Heart right ventricle (tissue), 16 donors: ENCODE data around the gene PDE3A. TPM values are rescaled to one million over a fixed set of nuclear protein-coding genes. Genes with fewer than 3 reads are reported as not detected.

Experiments used
- ATAC-seq, 8 donors: fragments of 200-7000 bp; cut with Tn5 transposase; one replicate each; pipeline ENCODE4 v1.9.1; 2020; ENCODE audit warnings: mild to moderate bottlenecking in 8 of 8, moderate library complexity in 8 of 8, moderate number of reproducible peaks in 1 of 8
- DNase-seq, 2 donors: peaks; one replicate each; pipeline ENCODE4 v3.0.0-alpha.2; 2020
- H3K27ac ChIP-seq, 10 donors: fragments of 200-600 bp; sonication (generic) in 2 of 10; one replicate each; pipeline versions ENCODE4 v1.5.0 to v1.8.0; 2020 to 2022; ENCODE audit warnings: mild to moderate bottlenecking in 3 of 10
- H3K27me3 ChIP-seq, 7 donors: fragments of 200-600 bp; one replicate each; pipeline ENCODE4 v1.8.0; 2021 to 2022; ENCODE audit warnings: mild to moderate bottlenecking in 2 of 7
- H3K36me3 ChIP-seq, 9 donors: fragments of 200-600 bp; sonication (generic) in 1 of 9; one replicate each; pipeline versions ENCODE4 v1.5.0 to v1.8.0; 2020 to 2022; ENCODE audit warnings: mild to moderate bottlenecking in 2 of 9
- H3K4me1 ChIP-seq, 9 donors: fragments of 200-600 bp; sonication (generic) in 1 of 9; one replicate each; pipeline versions ENCODE4 v1.5.0 to v1.8.0; 2020 to 2022; ENCODE audit warnings: mild to moderate bottlenecking in 4 of 9
- H3K4me3 ChIP-seq, 10 donors: fragments of 200-600 bp; sonication (generic) in 2 of 10; one replicate each; pipeline versions ENCODE4 v1.5.0 to v1.8.0; 2020 to 2022; ENCODE audit warnings: mild to moderate bottlenecking in 7 of 10, moderate library complexity in 2 of 10
- H3K9me3 ChIP-seq, 11 donors: fragments of 200-600 bp in 10 of 11; sonication (generic) in 2 of 11; one replicate each; pipeline versions ENCODE4 v1.5.0 to v1.8.0; 2013 to 2022; ENCODE audit warnings: mild to moderate bottlenecking in 2 of 11, control low read depth in 1 of 11, moderate library complexity in 1 of 11
- CTCF ChIP-seq, 9 donors: fragments of 200-600 bp; sonication (generic) in 2 of 9; IDR thresholded peaks; one replicate each; pipeline versions ENCODE4 v1.5.0 to v1.8.0; 2021 to 2022; ENCODE audit warnings: antibody characterized with exemption in 9 of 9, mild to moderate bottlenecking in 5 of 9, moderate library complexity in 1 of 9
- WGBS, 2 donors: extraction: QIAGEN DNeasy Blood & Tissue Kit; methylation state at CpG; one replicate each; pipeline ENCODE4 v1.1.7; 2013; ENCODE audit warnings: inconsistent platforms in 1 of 2; 5-methylcytosine and 5-hydroxymethylcytosine counted together
- intact Hi-C, 10 donors: fragments of 100-400 bp; cut with DNase I; formaldehyde crosslinking; loops; one replicate each; pipeline versions ENCODE4 v1.11.1 to v1.14.2; 2022
- polyA plus RNA-seq, 2 donors: library from polyadenylated mRNA; stranded (reverse); fragments of 200-250 nt; gene quantifications; one replicate each; pipeline ENCODE4 v1.2.3, GENCODE V29; 2013
- total RNA-seq, 10 donors: library from RNA; stranded (reverse); fragmentation: NEBNext Ultra II Directional in 3 of 10; extraction: Animal tissue kit (Norgen Biotek cat#: 25700) in 3 of 10; gene quantifications; one replicate each; pipeline versions ENCODE4 v1.2.1 to v1.2.4, GENCODE V29; 2021 to 2023
- donor health status: Arrhythmogenic right ventricular cardiomyopathy.
- donor health status: ischemic (EF 13 %, LVEDD 7.1; RV severe dilation, severe dysfunction).
- donor health status: healthy with polysubstance abuse.
- donor health status: DM: no; HTN: yes; CAD: no.
- donor health status: DM: no; HTN: no; CAD: no.
- donor health status: ischemic (EF 25% LVEDD 6.9; RV normal size, moderate dysfunction).
- donor health status: ischemic (EF 25% LVEDD 5.7; RV mildly dilated, moderate dysfunction).
- donor health status: healthy.
- donor health status: DM: yes; HTN: yes; CAD: no.
- donor health status: Ischemic cardiomyopathy.
- donor health status: ischemic (EF 35%, LVEDD 5.7; RV mildly dilated, moderate dysfunction).
- donor health status: nonischemic (EF 11% LVEDD 7.7; RV severe dilation, severe dysfunction).
- donor health status: DM: yes; HTN: yes; CAD: no.
- donor health status: PGD.
- donor health status: ischemic (EF 29% LVEDD 5.4; RV normal size, mild dysfunction).
- donor health status: nonischemic (EF 23%, LVEDD 6.1; RV moderate dilation, normal function).

The PDE3A gene
- total and polyA plus RNA-seq, 12 donors = 18.8 to 362 (median 209) TPM

GRCh38 chr12:20489645-20490044, 121.3 kb downstream of the PDE3A start:
- H3K36me3 ChIP-seq = no peaks in the 10 kb centered on the region
- DNase-seq (no peak), ATAC-seq (no peak)
- WGBS, 2 donors = 11 to 30% methylated on average over 1 of the region's 1 CpG
- H3K27me3 ChIP-seq = no peaks in the 10 kb centered on the region
- no peaks in the 10 kb centered on the region for H3K9me3 ChIP-seq
- no peak overlapping the region for H3K27ac ChIP-seq
- no peak for TF ChIP-seq CTCF (IDR thresholded peaks at IDR 0.05)
- no peak overlapping the region for H3K4me3 ChIP-seq
- intact Hi-C loops = no loop called here
- H3K4me1 ChIP-seq = peaks cover 0 to 72% (median 25%) of the 10 kb centered on the region in 9 donors

- no peaks in the 10 kb centered on the region for H3K27me3 ChIP-seq
- no peak overlapping the region for H3K27ac ChIP-seq
- intact Hi-C loops = no loop called here
- H3K4me1 ChIP-seq = peaks cover 0 to 72% (median 29%) of the 10 kb centered on the region in 9 donors
- no peak overlapping the region for H3K4me3 ChIP-seq
- DNase-seq (no peak), ATAC-seq (no peak)
- H3K36me3 ChIP-seq = no peaks in the 10 kb centered on the region
- TF ChIP-seq CTCF (IDR thresholded peaks at IDR 0.05) = no peak
- H3K9me3 ChIP-seq = no peaks in the 10 kb centered on the region
Measured at GRCh38 chr12:20490213-20490612, 121.9 kb downstream of the PDE3A start.

GRCh38 chr12:20491290-20491689, 123.0 kb downstream of the PDE3A start:
- intact Hi-C loops = no loop called here
- Histone ChIP-seq H3K9me3 (no peaks in the 10 kb centered on the region), H3K36me3 (no peaks in the 10 kb centered on the region), H3K4me1 (peaks cover 0 to 75% (median 26%) of the 10 kb centered on the region in 9 donors), H3K27me3 (no peaks in the 10 kb centered on the region), H3K27ac (no peak overlapping the region), H3K4me3 (no peak overlapping the region)
- WGBS, 2 donors = 73 to 74% methylated on average over 5 of the region's 5 CpGs
- DNase-seq (no peak), ATAC-seq (no peak)
- no peak for TF ChIP-seq CTCF (IDR thresholded peaks at IDR 0.05)

GRCh38 chr12:20492251-20492760, 124.0 kb downstream of the PDE3A start:
- peak in 4 of 8 donors; percentile 24 to 76 (median 39) for ATAC-seq
- 57 to 65% methylated on average over 4 of the region's 4 CpGs for WGBS, 2 donors
- Histone ChIP-seq H3K27ac (peak overlapping the region in 1 of 10 donors; percentile 6), H3K4me3 (no peak overlapping the region), H3K4me1 (peaks cover 0 to 73% (median 29%) of the 10 kb centered on the region in 9 donors), H3K27me3 (no peaks in the 10 kb centered on the region), H3K9me3 (no peaks in the 10 kb centered on the region), H3K36me3 (no peaks in the 10 kb centered on the region)
- no peak for TF ChIP-seq CTCF (IDR thresholded peaks at IDR 0.05)
- no peak for DNase-seq
- intact Hi-C loops = no loop called here
